GM23338 (cell line): ENCODE data around the gene KAT14. TPM values are rescaled to one million over a fixed set of nuclear protein-coding genes. Genes with fewer than 3 reads are reported as not detected.
"Not testable (repeated sequence)": the region's sequence is repeated elsewhere in the genome, so short reads cannot be mapped to it uniquely, and the experiment has no call there.

Experiments
- ATAC-seq: fragments of 200-7000 bp; cut with Tn5 transposase; 3 replicates; pipeline ENCODE4 v1.9.1; 2020
- DNase-seq: peaks from one replicate; pipeline ENCODE4 v3.0.0-alpha.2; 2015; ENCODE audit warnings: low spot score
- H2AFZ ChIP-seq: fragments of 200-600 bp; sonication (generic); 2 replicates; pipeline ENCODE4 v1.8.0; 2016; ENCODE audit warnings: antibody characterized with exemption, mild to moderate bottlenecking, moderate library complexity
- H3F3A ChIP-seq: fragments of 200-600 bp; sonication (generic); replicated peaks from 2 replicates; pipeline ENCODE4 v1.8.0; 2017; ENCODE audit warnings: antibody characterized with exemption, mixed run types, low read depth
- H3K27ac ChIP-seq: fragments of 200-600 bp; sonication (generic); 2 replicates; pipeline ENCODE4 v1.6.1; 2016; ENCODE audit warnings: low read depth
- H3K27me3 ChIP-seq: fragments of 200-600 bp; sonication (generic); 2 replicates; pipeline ENCODE4 v1.8.0; 2016; ENCODE audit warnings: mild to moderate bottlenecking, mixed run types, moderate library complexity; ENCODE audit not compliant: insufficient read depth
- H3K36me3 ChIP-seq: fragments of 200-600 bp; sonication (generic); 2 replicates; pipeline ENCODE4 v1.8.0; 2016; ENCODE audit warnings: mild to moderate bottlenecking; ENCODE audit not compliant: insufficient read depth
- H3K4me1 ChIP-seq: fragments of 200-600 bp; sonication (generic); 2 replicates; pipeline ENCODE4 v1.8.0; 2016; ENCODE audit warnings: mild to moderate bottlenecking, moderate library complexity; ENCODE audit not compliant: insufficient read depth
- H3K4me2 ChIP-seq: fragments of 200-600 bp; sonication (generic); 2 replicates; pipeline ENCODE4 v1.7.1; 2017; ENCODE audit warnings: mixed run types
- H3K4me3 ChIP-seq: fragments of 200-600 bp; sonication (generic); 2 replicates; pipeline ENCODE4 v1.6.1; 2016; ENCODE audit warnings: mixed run types
- H3K79me2 ChIP-seq: fragments of 200-600 bp; sonication (generic); replicated peaks from 2 replicates; pipeline ENCODE4 v1.8.0; 2017; ENCODE audit warnings: mild to moderate bottlenecking; ENCODE audit not compliant: insufficient read depth
- H3K9me2 ChIP-seq: fragments of 200-600 bp; sonication (generic); 2 replicates; pipeline ENCODE4 v1.8.0; 2017; ENCODE audit not compliant: insufficient read depth
- H4K20me1 ChIP-seq: fragments of 200-600 bp; sonication (generic); replicated peaks from 2 replicates; pipeline ENCODE4 v1.8.0; 2017; ENCODE audit warnings: mild to moderate bottlenecking; ENCODE audit not compliant: insufficient read depth
- H3K27ac Mint-ChIP-seq: 2 replicates; pipeline ENCODE4 v1.8.0; 2020; ENCODE audit warnings: inconsistent platforms, mild to moderate bottlenecking, moderate library complexity, mixed read lengths
- H3K27me3 Mint-ChIP-seq: 3 replicates; pipeline ENCODE4 v1.8.0; 2022; ENCODE audit warnings: low read depth, mild to moderate bottlenecking, moderate library complexity, mixed read lengths, inconsistent platforms; ENCODE audit not compliant: insufficient read depth, poor library complexity
- H3K36me3 Mint-ChIP-seq: 3 replicates; pipeline ENCODE4 v1.8.0; 2021; ENCODE audit warnings: low read depth, mild to moderate bottlenecking, inconsistent platforms, moderate library complexity, mixed read lengths
- H3K4me1 Mint-ChIP-seq: 3 replicates; pipeline ENCODE4 v1.8.0; 2020; ENCODE audit warnings: mild to moderate bottlenecking, inconsistent platforms, mixed read lengths
- H3K4me3 Mint-ChIP-seq: 3 replicates; pipeline ENCODE4 v1.8.0; 2021; ENCODE audit warnings: moderate library complexity, mild to moderate bottlenecking, inconsistent platforms, mixed read lengths
- H3K9me3 Mint-ChIP-seq: 3 replicates; pipeline ENCODE4 v1.8.0; 2020; ENCODE audit warnings: moderate library complexity, mild to moderate bottlenecking, inconsistent platforms, mixed read lengths
- CREB1 ChIP-seq: fragments of 250-450 bp; sonication (Bioruptor Pico); IDR thresholded peaks from 2 replicates; pipeline ENCODE4 v1.5.0; 2020; ENCODE audit warnings: low read depth, mild to moderate bottlenecking, moderate library complexity
- CTCF ChIP-seq, 2 experiments: fragments of 200-600 bp in 1 of 2; sonication (generic) in 1 of 2; conservative IDR thresholded peaks; 2 replicates each; pipeline versions ENCODE4 v1.5.1 to v1.6.1; 2016 to 2017; ENCODE audit warnings: antibody characterized with exemption in 2 of 2, low read depth in 2 of 2, mild to moderate bottlenecking in 2 of 2, moderate library complexity in 1 of 2
- ETS1 ChIP-seq: IDR thresholded peaks from 2 replicates; pipeline ENCODE4 v1.6.1; 2016; ENCODE audit warnings: antibody characterized with exemption
- EZH2 ChIP-seq: fragments of 200-600 bp; sonication (generic); IDR thresholded peaks from one replicate; pipeline ENCODE4 v1.8.0; 2017; ENCODE audit warnings: antibody characterized with exemption, mild to moderate bottlenecking, low read depth; ENCODE audit not compliant: unreplicated experiment
- EZH2phosphoT487 ChIP-seq: fragments of 200-600 bp; sonication (generic); IDR thresholded peaks from one replicate; pipeline ENCODE4 v1.8.1; 2018; ENCODE audit warnings: antibody characterized with exemption; ENCODE audit not compliant: unreplicated experiment
- JUNB ChIP-seq: IDR thresholded peaks from one replicate; pipeline ENCODE4 v1.6.1; 2016; ENCODE audit warnings: antibody characterized with exemption; ENCODE audit not compliant: unreplicated experiment
- POLR2AphosphoS5 ChIP-seq: IDR thresholded peaks from 2 replicates; pipeline ENCODE4 v1.6.1; 2016; ENCODE audit warnings: antibody characterized with exemption, low read depth
- STAT1 ChIP-seq: IDR thresholded peaks from one replicate; pipeline ENCODE4 v1.6.1; 2016; ENCODE audit warnings: antibody characterized with exemption; ENCODE audit not compliant: unreplicated experiment
- ZNF114 ChIP-seq: fragments of 250-450 bp; sonication (Bioruptor Pico); IDR thresholded peaks from 2 replicates; pipeline ENCODE4 v1.5.0; 2020; ENCODE audit warnings: mild to moderate bottlenecking, moderate library complexity
- ZNF331 ChIP-seq: fragments of 250-450 bp; sonication (Bioruptor Pico); IDR thresholded peaks from 2 replicates; pipeline ENCODE4 v1.5.0; 2020; ENCODE audit warnings: low read depth, mild to moderate bottlenecking, moderate library complexity
- ZNF462 ChIP-seq: fragments of 250-450 bp; sonication (Bioruptor Pico); IDR thresholded peaks from 2 replicates; pipeline ENCODE4 v1.5.0; 2020; ENCODE audit warnings: mild to moderate bottlenecking, moderate library complexity
- polyA plus RNA-seq: library from polyadenylated mRNA; unstranded; fragments of >200 nt; fragmentation: Nextera tagmentation; extraction: Ambion mirVana; gene quantifications from 2 replicates; pipeline ENCODE4 v1.2.1, GENCODE V29; 2016
- total RNA-seq: library from RNA; depleted of rRNA; stranded (reverse); fragments of >200 nt; shearing (Covaris generic); gene quantifications from 2 replicates; pipeline ENCODE4 v1.2.3, GENCODE V29; 2014

Gene KAT14
- total and polyA plus RNA-seq, 2 experiments from 2014 or later: 17.8 to 25.0 TPM

- TF ChIP-seq ZNF114 (CRISPR knock-in tag): no peak
- no peak for TF ChIP-seq ETS1
- no peak for TF ChIP-seq JUNB
- no peak for TF ChIP-seq CREB1 (CRISPR knock-in tag)
Measured at GRCh38 chr20:18108326-18108725, 29.3 kb upstream of the KAT14 start (continued).

- not testable (repeated sequence) for H3K27ac Mint-ChIP-seq, H3K36me3 ChIP-seq, H3K4me2 ChIP-seq, H3K4me3 Mint-ChIP-seq, H3K4me3 ChIP-seq, H3K27me3 Mint-ChIP-seq, H3K79me2 ChIP-seq, H2AFZ ChIP-seq, H4K20me1 ChIP-seq, H3K27me3 ChIP-seq, DNase-seq, ATAC-seq, H3K36me3 Mint-ChIP-seq, H3K27ac ChIP-seq, H3K4me1 Mint-ChIP-seq, H3K9me3 Mint-ChIP-seq, H3K4me1 ChIP-seq, H3F3A ChIP-seq, H3K9me2 ChIP-seq
Measured at GRCh38 chr20:18128574-18128973, 9.1 kb upstream of the KAT14 start.

- Histone ChIP-seq H2AFZ (no peak overlapping the region), H3K4me3 (no peak overlapping the region), H3K36me3 (no peaks in the 10 kb centered on the region), H3K27ac (no peak overlapping the region), H3F3A (no peaks in the 10 kb centered on the region), H3K4me1 (peaks cover 5% of the 10 kb centered on the region), H3K79me2 (no peaks in the 10 kb centered on the region), H4K20me1 (no peaks in the 10 kb centered on the region), H3K27me3 (peaks cover 5% of the 10 kb centered on the region; the same call in 1 of the 2 replicates), H3K9me2 (no peaks in the 10 kb centered on the region), H3K4me2 (no peak overlapping the region)
- ATAC-seq (no peak), DNase-seq (no peak)
- no peaks in the 10 kb centered on the region for H3K36me3 Mint-ChIP-seq
- peaks cover 3% of the 10 kb centered on the region for H3K27me3 Mint-ChIP-seq
- peaks cover 5% of the 10 kb centered on the region; the same call in 2 of the 3 replicates for H3K4me1 Mint-ChIP-seq
- H3K27ac Mint-ChIP-seq: no peak overlapping the region
- no peak overlapping the region for H3K4me3 Mint-ChIP-seq
- H3K9me3 Mint-ChIP-seq: no peaks in the 10 kb centered on the region
- TF ChIP-seq CTCF (conservative IDR thresholded peaks at IDR 0.05; ENCODE audit: low read depth in 2 of 2) (no peak), STAT1 (no peak), ZNF462 (CRISPR knock-in tag) (no peak), ETS1 (no peak), POLR2AphosphoS5 (no peak), EZH2 (no peak), EZH2phosphoT487 (no peak), ZNF331 (CRISPR knock-in tag) (no peak), ZNF114 (CRISPR knock-in tag) (no peak), JUNB (no peak)
Measured at GRCh38 chr20:18132663-18133062, 5.0 kb upstream of the KAT14 start.
